ENCODE measurements around the gene RPL7L1. TPM values are rescaled to one million over a fixed set of nuclear protein-coding genes. Genes with fewer than 3 reads are reported as not detected.

Gene RPL7L1
- total and polyA plus RNA-seq, 2 donors (not counting 1 experiment from before 2014, with no cell fraction given): 80.0 to 108 TPM

DNA sequence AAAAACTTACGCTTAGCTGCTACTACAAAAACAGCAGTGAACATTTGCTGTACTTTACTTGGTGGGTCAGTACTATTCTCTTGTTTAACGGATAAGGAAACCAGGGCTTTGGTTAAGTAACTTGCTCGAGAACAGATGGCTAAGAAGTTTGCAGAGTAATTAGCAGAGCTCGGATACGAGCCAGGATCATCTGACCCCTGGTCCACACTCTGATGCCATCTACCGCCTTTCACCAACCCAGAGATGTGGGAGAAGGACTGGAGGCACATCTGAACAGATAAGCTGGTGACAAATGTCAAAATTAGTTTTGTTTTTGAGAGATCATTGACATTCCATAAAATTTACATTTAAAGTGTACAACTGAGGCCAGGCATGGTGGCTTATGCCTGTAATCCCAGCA lies 18.9 kb upstream of the RPL7L1 start:
- H3K27me3 ChIP-seq (ENCODE audit: control insufficient read depth, insufficient read depth, low read length): no peaks in the 10 kb centered on the region
- peaks cover 7% of the 10 kb centered on the region for H3K36me3 ChIP-seq (ENCODE audit: control insufficient read depth, insufficient read depth, low read length)
- H3K9me3 ChIP-seq (ENCODE audit: control insufficient read depth, insufficient read depth, low read depth, low read length): no peaks in the 10 kb centered on the region
- no peak overlapping the region for H3K9ac ChIP-seq (ENCODE audit: insufficient read depth, low read length)
- no peaks in the 10 kb centered on the region for H3K79me2 ChIP-seq (ENCODE audit: control insufficient read depth, insufficient read depth, low read length)
- H2AFZ ChIP-seq (ENCODE audit: low read length): no peak overlapping the region
- no peak overlapping the region for H3K27ac ChIP-seq (ENCODE audit: insufficient read depth, low read length)
- no peaks in the 10 kb centered on the region for H4K20me1 ChIP-seq (ENCODE audit: control insufficient read depth, extremely low read depth, insufficient read depth, low read length)
- TF ChIP-seq CTCF (conservative IDR thresholded peaks at IDR 0.05 in 1 of 2, IDR thresholded peaks at IDR 0.05 in 1 of 2; ENCODE audit: low read depth in 1 of 2, low read length in 2 of 2): no peak
- TF ChIP-seq EZH2 (IDR thresholded peaks at IDR 0.05; ENCODE audit: low read length, missing control alignments): no peak
- H3K4me1 ChIP-seq (ENCODE audit: control insufficient read depth, extremely low read depth, insufficient read depth, low read length): no peaks in the 10 kb centered on the region
- no peak overlapping the region for H3K4me3 ChIP-seq (replicated peaks in 1 of 4; ENCODE audit: control extremely low read depth in 1 of 4, insufficient read depth in 1 of 4, low read depth in 3 of 4, low read length in 4 of 4)
- no peak for DNase-seq (ENCODE audit: low read depth in 2 of 2)
- no peak overlapping the region for H3K4me2 ChIP-seq (ENCODE audit: extremely low read depth, insufficient read depth, low read length)

GRCh38 chr6:42864602-42865001 lies 14.8 kb upstream of the RPL7L1 start:
- H3K9me3 ChIP-seq (ENCODE audit: control insufficient read depth, insufficient read depth, low read depth, low read length): no peaks in the 10 kb centered on the region
- DNase-seq (ENCODE audit: low read depth in 2 of 2): peak in 1 of 2 donors; percentile 13
- H3K36me3 ChIP-seq (ENCODE audit: control insufficient read depth, insufficient read depth, low read length): peaks cover 7% of the 10 kb centered on the region
- no peaks in the 10 kb centered on the region for H3K27me3 ChIP-seq (ENCODE audit: control insufficient read depth, insufficient read depth, low read length)
- H3K4me3 ChIP-seq (replicated peaks in 1 of 4; ENCODE audit: control extremely low read depth in 1 of 4, insufficient read depth in 1 of 4, low read depth in 3 of 4, low read length in 4 of 4): no peak overlapping the region
- no peaks in the 10 kb centered on the region for H3K79me2 ChIP-seq (ENCODE audit: control insufficient read depth, insufficient read depth, low read length)
- peak overlapping the region; percentile 13 for H3K4me2 ChIP-seq (ENCODE audit: extremely low read depth, insufficient read depth, low read length)
- H2AFZ ChIP-seq (ENCODE audit: low read length): no peak overlapping the region
- peak overlapping the region; percentile 47 for H3K27ac ChIP-seq (ENCODE audit: insufficient read depth, low read length)
- TF ChIP-seq CTCF (conservative IDR thresholded peaks at IDR 0.05 in 1 of 2, IDR thresholded peaks at IDR 0.05 in 1 of 2; ENCODE audit: low read depth in 1 of 2, low read length in 2 of 2): no peak
- TF ChIP-seq EZH2 (IDR thresholded peaks at IDR 0.05; ENCODE audit: low read length, missing control alignments): no peak
- H3K9ac ChIP-seq (ENCODE audit: insufficient read depth, low read length): no peak overlapping the region
- H4K20me1 ChIP-seq (ENCODE audit: control insufficient read depth, extremely low read depth, insufficient read depth, low read length): no peaks in the 10 kb centered on the region
- H3K4me1 ChIP-seq (ENCODE audit: control insufficient read depth, extremely low read depth, insufficient read depth, low read length): no peaks in the 10 kb centered on the region

- no peak overlapping the region for H3K4me3 ChIP-seq (replicated peaks in 1 of 4; ENCODE audit: control extremely low read depth in 1 of 4, insufficient read depth in 1 of 4, low read depth in 3 of 4, low read length in 4 of 4)
- H3K79me2 ChIP-seq (ENCODE audit: control insufficient read depth, insufficient read depth, low read length): no peaks in the 10 kb centered on the region
- H3K9me3 ChIP-seq (ENCODE audit: control insufficient read depth, insufficient read depth, low read depth, low read length): no peaks in the 10 kb centered on the region
- no peak overlapping the region for H3K9ac ChIP-seq (ENCODE audit: insufficient read depth, low read length)
- H3K36me3 ChIP-seq (ENCODE audit: control insufficient read depth, insufficient read depth, low read length): peaks cover 2% of the 10 kb centered on the region
- no peak for TF ChIP-seq EZH2 (IDR thresholded peaks at IDR 0.05; ENCODE audit: low read length, missing control alignments)
- TF ChIP-seq CTCF (conservative IDR thresholded peaks at IDR 0.05 in 1 of 2, IDR thresholded peaks at IDR 0.05 in 1 of 2; ENCODE audit: low read depth in 1 of 2, low read length in 2 of 2): no peak
- DNase-seq (ENCODE audit: low read depth in 2 of 2): no peak
- no peaks in the 10 kb centered on the region for H4K20me1 ChIP-seq (ENCODE audit: control insufficient read depth, extremely low read depth, insufficient read depth, low read length)
- no peak overlapping the region for H2AFZ ChIP-seq (ENCODE audit: low read length)
- H3K27ac ChIP-seq (ENCODE audit: insufficient read depth, low read length): no peak overlapping the region
- no peaks in the 10 kb centered on the region for H3K4me1 ChIP-seq (ENCODE audit: control insufficient read depth, extremely low read depth, insufficient read depth, low read length)
- H3K27me3 ChIP-seq (ENCODE audit: control insufficient read depth, insufficient read depth, low read length): no peaks in the 10 kb centered on the region
- H3K4me2 ChIP-seq (ENCODE audit: extremely low read depth, insufficient read depth, low read length): no peak overlapping the region
These were observed 9.1 kb upstream of the RPL7L1 start for GRCh38 chr6:42870145-42870936.

Data from fibroblast of lung (primary cell).